GM18502 (cell line): ENCODE data around the gene TNFRSF1B.
A peak's percentile ranks its signal among the peaks of the same experiment; 100 is the strongest.

Experiments used
- ATAC-seq: cut with Tn5 transposase; IDR thresholded peaks from one replicate; pipeline ENCODE4 v1.9.1; 2021; ENCODE audit warnings: mild to moderate bottlenecking; ENCODE audit not compliant: unreplicated experiment, poor library complexity

Gene TNFRSF1B

DNA sequence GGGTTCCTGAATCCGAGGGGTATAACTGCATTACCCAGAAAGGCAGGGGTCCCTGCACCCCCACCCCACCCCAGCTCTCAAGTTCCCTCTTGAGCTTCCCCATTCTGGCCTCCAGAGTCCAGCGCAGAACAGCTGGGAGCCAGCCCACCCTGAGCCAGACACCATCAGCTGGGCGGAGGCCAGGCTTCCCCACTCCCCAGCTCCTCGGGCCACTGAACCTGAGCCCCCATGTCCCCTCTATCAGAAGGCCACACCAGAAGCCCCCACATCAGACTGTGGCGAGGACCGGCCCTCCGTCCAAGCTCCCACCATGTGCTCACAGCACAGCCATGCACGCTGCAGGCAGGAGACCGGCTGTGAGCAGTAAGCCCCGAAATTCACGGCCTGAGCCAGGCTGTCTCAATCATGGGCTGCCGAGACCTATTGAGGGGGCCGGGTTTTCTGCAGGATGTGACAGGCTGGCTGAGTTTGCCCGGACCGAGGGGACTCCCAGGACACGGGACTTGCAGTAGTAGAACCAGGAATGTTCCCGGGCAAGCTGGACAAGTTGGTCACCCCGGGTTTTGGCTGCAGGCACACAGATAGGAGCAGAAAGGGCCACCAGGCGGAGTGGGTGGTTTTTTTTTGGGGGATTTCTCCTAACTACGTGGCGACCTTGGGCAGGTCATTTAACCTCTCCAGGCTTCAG, 25.5 kb upstream of the TNFRSF1B start:
- ATAC-seq = no peak

- ATAC-seq = no peak
These were observed 24.5 kb upstream of the TNFRSF1B start for GRCh38 chr1:12142141-12142823.

GRCh38 chr1:12142891-12143630, 23.7 kb upstream of the TNFRSF1B start:
- no peak for ATAC-seq

DNA sequence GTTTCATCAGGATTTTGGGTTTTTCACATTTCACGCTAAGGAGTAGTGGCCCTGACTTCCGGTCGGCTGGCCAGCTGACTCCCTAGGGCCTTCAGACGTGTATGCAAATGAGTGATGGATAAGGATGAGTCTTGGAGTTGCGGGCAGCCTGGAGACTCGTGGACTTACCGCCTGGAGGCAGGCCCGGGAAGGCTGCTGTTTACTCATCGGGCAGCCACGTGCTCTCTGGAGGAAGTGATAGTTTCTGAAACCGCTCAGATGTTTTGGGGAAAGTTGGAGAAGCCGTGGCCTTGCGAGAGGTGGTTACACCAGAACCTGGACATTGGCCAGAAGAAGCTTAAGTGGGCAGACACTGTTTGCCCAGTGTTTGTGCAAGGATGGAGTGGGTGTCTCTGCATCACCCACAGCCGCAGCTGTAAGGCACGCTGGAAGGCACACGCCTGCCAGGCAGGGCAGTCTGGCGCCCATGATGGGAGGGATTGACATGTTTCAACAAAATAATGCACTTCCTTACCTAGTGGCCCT, 23.1 kb upstream of the TNFRSF1B start:
- ATAC-seq = no peak

GRCh38 chr1:12144236-12144635, 22.6 kb upstream of the TNFRSF1B start:
- no peak for ATAC-seq

- no peak for ATAC-seq
These were observed 21.8 kb upstream of the TNFRSF1B start for GRCh38 chr1:12144969-12145368.

- ATAC-seq = no peak
These were observed 21.0 kb upstream of the TNFRSF1B start for GRCh38 chr1:12145616-12146342.

GRCh38 chr1:12146343-12147112, 20.3 kb upstream of the TNFRSF1B start:
- no peak for ATAC-seq

DNA sequence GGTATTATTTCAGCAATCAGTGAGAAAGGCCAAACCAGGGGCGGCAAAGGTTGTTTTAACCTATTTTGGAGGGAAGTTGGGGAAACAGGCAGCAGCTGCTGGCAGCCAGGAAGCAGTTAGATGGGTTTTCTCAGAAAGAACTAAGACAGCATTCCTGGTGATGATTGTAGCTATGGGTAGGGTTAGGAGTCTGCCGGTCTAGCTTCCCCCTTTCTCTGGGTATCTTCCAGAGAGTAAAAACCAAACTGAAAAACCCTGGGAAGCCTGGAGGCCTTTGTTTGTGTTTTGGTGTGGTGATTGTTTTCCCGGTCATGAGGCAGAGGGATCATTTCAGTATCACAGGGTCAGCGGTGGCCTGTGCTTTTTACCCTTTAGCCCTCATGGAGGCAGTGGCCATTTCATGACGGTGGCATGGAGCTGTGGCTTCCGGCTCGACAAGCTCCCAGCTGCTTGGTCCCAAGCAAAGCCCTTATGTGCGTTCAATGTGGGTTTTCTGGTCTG, 19.5 kb upstream of the TNFRSF1B start:
- no peak for ATAC-seq

DNA sequence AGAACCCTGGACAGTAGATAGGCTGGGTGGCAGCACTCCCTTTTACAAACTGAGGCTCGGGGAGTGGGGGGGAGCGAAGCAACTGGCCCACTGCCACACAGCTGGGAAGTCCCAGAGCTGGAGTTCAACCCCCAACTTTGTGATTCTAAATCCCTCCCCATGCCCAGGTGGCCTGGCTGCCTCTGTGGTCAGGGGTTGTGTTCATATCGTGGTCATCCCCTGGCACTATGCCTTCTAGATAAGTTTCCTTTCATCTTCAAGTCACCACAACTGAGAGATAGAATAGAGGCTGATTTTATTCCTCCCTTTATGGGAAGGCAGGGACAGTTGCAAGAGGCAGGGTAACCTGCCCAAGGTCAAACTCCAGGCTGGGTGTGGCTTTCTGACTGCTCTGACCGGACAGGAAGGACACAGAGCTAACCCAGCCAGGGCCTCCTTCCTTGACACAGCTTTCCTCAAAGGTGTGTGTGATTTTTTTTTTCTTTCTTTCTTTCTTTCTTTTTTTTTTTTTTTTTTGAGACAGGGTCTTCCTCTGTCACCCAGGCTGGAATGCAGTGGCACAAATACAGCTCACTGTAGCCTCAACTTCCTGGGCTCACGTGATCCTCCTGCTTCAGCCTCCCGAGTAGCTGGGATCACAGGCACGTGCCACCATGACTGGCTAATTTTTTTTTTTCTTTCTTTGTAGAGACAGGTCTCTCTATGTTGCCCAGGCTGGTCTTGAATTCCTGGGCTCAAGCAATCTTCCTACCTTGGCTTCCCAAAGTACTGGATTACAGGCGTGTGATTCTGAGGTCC, 18.4 kb upstream of the TNFRSF1B start:
- ATAC-seq = no peak

GRCh38 chr1:12148958-12149790, 17.6 kb upstream of the TNFRSF1B start:
- ATAC-seq = no peak

DNA sequence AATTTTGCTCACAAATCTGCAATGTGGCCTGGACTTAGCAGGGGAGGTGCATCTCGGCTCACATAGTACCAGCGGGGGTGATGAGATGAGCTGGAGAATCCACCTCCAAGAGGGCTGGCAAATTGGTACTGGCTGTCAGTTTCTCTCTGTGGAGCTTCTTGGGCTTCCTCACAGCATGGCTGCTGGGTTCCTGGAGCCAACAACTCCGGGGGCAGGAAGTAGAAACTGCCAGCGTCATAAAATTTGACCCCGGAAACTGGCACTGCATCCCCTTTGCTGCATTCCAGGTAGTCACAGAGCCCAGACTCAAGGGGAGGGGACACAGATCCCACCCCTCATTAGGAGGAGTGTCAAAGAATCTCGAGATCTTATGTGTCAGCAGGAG, 17.0 kb upstream of the TNFRSF1B start:
- ATAC-seq = no peak

GRCh38 chr1:12150456-12151200, 16.2 kb upstream of the TNFRSF1B start:
- no peak for ATAC-seq

- ATAC-seq = no peak
These were observed 15.3 kb upstream of the TNFRSF1B start for GRCh38 chr1:12151465-12151864.

GRCh38 chr1:12152113-12152891, 14.5 kb upstream of the TNFRSF1B start:
- peak; percentile 63 for ATAC-seq

- no peak for ATAC-seq
These were observed 13.5 kb upstream of the TNFRSF1B start for GRCh38 chr1:12153181-12153785.
